NOMO-1 treated with dmso at 0.1 percent for 144 hours (cell line): ENCODE data around the gene TTLL3.
A peak's percentile ranks its signal among the peaks of the same experiment; 100 is the strongest.

Experiments
- DNase-seq: peaks from one replicate; lab custom pipeline; 2025; ENCODE audit not compliant: unreplicated experiment; lab: John Stamatoyannopoulos, UW

The TTLL3 gene

DNA sequence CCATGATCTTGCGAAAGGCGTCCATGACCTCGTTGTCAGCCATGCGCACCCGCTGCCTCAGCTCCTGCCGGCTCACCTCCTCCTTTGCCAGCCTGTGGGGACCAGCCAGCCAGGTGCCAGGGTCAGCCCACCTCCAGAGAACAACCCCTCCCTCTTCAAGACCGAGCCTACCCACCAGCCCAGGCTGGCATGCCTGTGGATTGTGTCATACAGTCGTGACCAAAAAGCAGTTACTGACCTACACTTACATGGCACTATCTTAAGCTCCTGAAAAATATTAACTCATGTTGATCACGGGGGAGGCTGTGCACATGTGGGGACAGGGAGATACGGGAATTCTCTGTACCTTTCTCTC, 29.6 kb upstream of the TTLL3 start:
- no peak for DNase-seq

DNA sequence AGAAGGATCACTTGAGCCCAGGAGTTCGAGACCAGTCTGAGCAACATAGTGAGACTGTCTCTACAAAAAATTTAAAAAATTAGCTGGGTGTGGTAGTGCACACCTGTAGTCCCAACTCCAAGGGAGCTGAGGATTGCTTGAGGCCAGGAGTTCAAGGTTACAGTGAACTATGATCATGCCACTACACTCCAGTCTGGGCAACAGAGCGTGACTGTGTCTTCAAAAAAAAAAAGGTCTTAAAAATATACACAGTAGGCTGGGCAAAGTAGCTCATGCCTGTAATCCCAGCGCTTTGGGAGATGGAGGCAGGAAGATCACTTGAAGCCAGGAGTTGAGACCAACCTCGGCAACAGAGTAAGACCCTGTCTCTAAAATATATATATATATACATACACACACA, 29.2 kb upstream of the TTLL3 start:
- no peak for DNase-seq

GRCh38 chr3:9781551-9781950, 28.5 kb upstream of the TTLL3 start:
- DNase-seq: no peak

DNA sequence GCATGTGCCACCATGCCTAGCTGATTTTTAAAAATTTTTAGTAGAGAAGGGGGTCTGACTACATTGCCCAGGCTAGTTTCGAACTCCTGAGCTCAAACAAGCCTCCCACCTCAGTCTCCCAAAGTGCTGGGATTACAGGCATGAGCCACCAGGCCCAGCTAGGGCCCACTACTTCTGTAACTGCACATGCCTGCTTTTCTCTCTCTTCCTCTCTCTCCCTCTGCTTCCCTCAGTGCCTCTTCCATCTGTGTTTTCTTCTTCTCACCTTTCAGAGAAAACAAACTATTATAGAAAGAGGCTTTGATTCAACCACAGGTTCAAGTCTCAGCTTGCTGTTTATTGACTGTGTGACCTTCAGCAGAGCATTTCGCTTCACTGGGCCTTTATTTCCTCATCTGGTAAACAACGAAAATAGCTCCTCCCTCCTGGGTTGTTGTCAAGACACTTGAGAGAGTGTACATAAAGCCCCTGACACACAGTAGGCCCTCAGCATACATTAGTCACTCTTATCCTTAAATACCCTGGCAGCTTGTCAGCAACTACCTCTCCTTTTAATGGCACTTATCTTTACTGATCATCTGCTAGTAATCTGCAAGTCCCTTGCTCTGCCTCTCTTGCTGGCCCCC, 28.0 kb upstream of the TTLL3 start:
- no peak for DNase-seq

- no peak for DNase-seq
These were observed 27.3 kb upstream of the TTLL3 start for GRCh38 chr3:9782770-9783169.

DNA sequence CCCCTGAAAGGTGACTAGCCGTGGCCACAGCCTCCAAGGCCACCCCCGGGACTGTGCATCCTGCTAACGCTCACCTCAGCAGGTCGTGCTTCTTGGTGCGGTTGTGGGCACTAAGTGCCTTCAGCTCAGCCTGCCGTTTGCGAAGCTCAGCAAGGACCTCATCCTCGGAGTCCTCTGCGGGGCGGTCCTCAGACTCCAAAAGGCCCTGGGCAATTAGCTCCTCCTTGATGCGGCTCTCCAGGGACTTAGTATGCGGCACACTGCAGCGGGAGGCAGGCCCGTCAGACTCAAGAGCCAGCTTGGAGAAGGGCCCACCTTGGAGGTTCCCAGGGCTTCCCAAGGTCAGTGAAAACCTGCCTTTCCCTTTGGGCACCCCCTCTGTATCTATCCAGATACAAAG, 26.1 kb upstream of the TTLL3 start:
- DNase-seq: no peak

DNA sequence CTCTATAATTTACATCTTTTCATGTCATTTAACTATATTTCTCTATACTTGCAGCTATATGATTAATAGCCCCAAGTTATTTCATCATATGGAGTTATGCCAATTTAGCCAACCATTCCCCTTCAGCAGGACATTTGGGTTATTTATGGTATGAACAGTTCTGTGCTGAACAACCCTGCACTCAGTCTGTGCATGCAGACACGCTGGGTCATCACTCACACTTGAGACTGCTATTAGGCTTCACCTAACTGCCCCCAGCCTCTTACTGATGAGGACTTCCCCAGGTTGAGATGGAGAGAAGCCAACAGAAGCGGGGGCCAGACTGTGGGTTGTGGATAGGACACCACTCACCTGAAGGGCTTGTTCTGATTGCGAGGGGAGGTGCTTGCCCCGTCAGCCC, 25.1 kb upstream of the TTLL3 start:
- DNase-seq: no peak

GRCh38 chr3:9785602-9786001, 24.5 kb upstream of the TTLL3 start:
- DNase-seq: no peak

DNA sequence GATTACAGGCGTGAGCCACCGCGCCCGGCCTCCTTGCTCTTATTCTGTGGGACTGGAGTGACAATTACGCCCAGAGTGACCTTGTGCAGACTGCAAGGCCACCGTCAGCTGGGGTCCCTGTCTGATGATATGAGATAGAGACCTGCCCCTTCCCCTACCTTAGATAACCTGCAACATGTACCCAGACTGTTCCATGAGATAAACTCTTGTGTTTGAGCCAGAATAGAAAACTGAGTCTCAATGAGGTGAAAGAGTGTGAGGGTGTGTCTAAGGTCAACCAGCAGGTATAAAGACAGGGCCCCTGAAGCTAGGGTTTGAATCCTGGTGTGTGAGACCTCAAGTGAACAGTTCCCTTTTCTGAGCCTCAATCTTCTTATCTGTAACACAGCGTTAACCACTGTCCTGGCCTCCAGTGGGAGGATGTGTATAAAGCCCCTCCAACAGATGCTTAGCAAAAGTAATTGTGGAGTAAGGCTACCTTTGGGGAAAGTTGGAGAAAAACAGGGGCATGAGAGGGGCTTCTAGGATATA, 23.8 kb upstream of the TTLL3 start:
- DNase-seq: no peak

GRCh38 chr3:9786825-9787669, 23.0 kb upstream of the TTLL3 start:
- DNase-seq: no peak

DNA sequence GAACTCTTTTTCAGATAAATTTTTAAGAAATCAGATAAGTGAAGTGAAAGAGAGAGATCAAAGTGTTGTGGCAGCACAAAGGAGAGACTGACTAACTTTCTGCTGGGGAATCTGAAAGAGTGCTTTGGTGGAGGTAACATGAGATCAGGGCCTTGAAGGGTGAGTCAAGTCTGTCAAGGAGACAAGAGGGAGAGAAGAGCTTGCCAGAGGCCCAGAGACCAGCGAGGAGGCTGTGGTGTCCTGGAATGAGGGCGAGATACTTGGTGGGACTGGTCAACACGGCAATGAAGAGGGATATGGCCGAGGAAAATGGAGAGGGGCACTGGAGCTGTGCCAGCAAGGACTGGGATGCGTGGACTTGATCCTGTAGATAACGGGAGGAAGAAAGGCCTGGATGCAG, 22.3 kb upstream of the TTLL3 start:
- DNase-seq: no peak

DNA sequence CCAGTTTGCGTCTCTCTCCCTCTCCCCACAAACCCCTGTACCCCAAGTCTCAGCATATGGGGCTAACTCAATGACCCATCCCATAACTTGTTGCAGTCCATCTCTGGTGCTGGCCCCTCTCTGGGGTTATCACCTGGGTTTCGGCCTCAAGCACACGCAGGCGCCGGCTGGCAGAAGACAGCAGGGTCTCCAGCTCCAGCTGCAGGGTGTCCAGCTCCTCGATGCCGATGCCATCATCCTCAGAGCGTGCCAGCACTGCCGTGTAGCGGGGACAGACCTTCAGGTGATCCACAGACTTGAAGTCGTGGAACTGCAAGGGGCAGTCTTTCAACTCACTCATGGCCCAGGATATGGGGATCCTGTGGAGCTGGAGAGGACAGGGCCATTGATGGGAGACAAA, 18.9 kb upstream of the TTLL3 start:
- no peak for DNase-seq

DNA sequence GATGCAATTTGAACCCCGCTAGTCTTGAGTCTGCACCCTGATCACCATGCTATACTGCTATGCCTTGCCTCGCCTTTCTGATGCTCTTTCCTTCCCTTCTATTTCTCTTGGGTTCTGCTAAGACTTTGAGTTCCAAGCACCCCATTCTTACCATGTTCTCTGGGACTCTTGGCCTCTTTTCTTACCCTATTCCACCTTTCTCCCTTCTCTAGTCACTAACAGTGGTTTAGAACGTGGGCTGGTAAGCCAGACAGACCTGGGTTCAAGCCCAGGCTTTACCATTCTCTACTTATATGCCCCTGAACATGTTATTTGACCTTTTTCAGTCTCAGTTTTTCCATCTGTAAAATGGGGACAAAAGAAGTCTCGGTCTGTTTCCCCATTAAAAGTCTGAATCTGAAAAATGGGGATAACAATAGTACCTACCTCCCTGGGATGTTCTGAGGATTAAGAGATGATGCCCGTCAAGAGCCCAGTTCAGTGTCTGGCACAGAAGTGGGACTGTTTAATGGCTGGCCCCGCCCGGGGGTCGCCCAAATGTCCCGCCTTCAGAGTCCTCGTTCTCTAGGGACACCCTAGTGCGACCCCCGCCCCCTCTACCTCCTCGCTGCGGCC, 18.2 kb upstream of the TTLL3 start:
- DNase-seq: no peak

GRCh38 chr3:9792405-9793160, 17.5 kb upstream of the TTLL3 start, which contains the start of the genes ARPC4 and TADA3:
TSS of gene ARPC4 (plus strand) at chr3:9793082. CDS start at chr3:9793122, 40 bp downstream.
TSS of gene TADA3 (minus strand) at chr3:9792473. CDS start at chr3:9791466, 1,007 bp downstream.
- peak; percentile 98 for DNase-seq

- peak; percentile 44 for DNase-seq
These were observed 16.8 kb upstream of the TTLL3 start for GRCh38 chr3:9793161-9793781.

- no peak for DNase-seq
These were observed 15.7 kb upstream of the TTLL3 start for GRCh38 chr3:9794400-9794799.

GRCh38 chr3:9795207-9795606, 14.9 kb upstream of the TTLL3 start:
- DNase-seq: no peak

GRCh38 chr3:9797196-9797945, 12.7 kb upstream of the TTLL3 start:
- DNase-seq: no peak

DNA sequence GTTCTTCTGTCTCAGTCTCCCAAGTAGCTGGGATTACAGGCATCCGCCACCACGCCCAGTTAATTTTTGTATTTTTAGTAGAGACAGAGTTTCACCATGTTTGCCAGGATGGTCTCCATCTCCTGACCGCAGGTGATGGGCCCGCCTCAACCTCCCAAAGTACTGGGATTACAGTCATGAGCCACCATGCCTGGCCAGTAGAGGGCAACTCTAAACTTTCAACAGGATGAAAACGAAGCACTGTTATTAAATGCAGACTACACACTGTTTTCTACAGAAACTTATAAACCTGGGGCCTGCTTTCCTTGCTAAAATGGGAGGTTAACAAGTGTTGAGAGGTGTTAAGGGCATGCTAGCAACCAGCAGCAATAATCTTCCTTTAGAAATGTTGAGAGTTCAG, 9.5 kb upstream of the TTLL3 start:
- no peak for DNase-seq

DNA sequence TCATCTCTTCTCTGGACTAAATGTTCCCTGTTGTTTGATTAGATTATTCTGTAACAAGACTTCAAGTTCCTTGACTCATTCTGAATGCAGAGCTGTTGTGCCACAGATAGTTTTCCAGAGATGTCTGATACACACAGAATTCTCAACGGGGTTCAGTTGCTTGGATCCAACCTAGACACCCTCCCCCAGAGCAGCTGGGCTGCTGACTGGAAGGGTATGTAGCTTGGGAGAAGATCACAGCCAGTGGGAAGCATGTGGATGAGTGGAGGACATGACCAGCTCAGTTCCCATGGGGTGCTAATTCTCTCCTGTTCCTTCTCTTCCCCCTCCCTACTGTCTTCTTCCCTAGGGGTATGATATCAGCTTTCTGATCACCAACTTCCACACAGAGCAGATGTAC, 6.6 kb upstream of the TTLL3 start:
- DNase-seq: no peak
